GM12874 (cell line): ENCODE measurements around the gene NOTUM.

Source experiments
- CTCF ChIP-seq: IDR thresholded peaks from 2 replicates; pipeline ENCODE4 v1.5.1; 2011; ENCODE audit warnings: low read depth, mild to moderate bottlenecking, control low read depth, low read length, moderate library complexity; ENCODE audit not compliant: insufficient read depth

Gene NOTUM

GRCh38 chr17:81931557-81932332, 29.2 kb downstream of the NOTUM start:
- TF ChIP-seq CTCF, result no peak

DNA sequence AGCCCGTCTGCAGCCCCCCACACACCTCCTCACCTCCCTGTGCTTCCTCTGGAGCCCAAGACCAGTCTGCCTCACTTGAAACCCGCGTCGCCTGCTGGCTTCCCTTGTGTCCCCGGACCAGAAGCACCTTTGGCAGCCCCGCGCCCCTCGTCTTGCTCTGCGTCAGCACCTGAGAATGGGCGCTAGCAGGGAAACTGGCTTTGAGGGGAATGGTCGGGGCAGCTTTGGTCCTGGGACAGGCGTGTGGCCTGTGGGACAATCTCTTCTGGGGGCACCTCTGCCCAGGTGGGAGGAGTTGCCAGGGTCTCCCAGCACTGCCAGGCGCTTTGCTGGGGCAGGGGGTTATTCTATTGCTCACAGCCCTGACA, 29.8 kb downstream of the NOTUM start:
- no peak for TF ChIP-seq CTCF

DNA sequence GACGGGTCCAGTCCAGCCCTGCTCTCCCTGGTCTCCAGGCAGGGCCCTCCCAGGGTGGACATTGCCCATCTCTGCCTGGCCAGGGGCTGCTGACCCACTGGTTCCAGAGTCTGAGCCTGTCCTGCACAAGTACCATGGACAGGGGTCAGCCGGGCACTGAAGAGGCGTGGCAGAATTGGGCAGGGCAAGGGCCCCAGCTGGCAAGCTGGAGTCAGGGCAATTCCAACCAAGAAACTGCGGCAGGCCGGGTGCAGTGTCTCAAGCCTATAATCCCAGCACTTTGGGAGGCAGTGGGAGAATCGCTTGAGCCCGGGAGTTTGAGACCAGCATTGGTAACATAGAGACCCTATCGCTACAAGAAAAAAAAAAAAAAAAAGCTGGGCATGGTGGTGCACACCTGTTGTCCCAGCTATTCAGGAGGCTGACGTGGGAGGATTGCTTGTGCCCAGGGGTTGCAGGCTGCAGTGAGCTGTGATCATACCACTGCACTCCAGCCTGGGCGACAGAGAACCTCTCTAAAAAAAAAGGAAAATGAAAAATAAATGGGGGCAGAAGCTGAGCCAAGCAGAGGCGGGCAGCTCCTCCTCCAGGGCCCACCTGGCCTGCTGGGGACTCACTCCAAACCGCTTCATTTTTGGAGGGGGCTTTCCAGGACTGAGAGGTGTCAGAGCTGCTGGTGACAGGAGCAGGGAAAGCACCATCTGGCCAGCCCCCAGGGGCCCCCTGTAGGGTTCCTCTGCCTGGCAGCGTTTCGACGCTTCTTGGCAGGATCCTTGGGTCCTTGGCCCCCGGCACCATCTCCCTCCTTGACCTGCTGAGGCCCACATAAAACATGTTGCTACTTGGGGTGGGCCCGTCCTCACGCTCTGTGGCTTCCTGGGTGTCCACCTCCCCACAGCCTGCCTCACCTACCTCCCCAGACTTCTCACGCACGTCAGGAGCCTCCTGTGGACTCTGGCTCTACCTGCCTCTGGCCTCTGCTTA, 30.6 kb downstream of the NOTUM start:
- no peak for TF ChIP-seq CTCF

- no peak for TF ChIP-seq CTCF
Observed at GRCh38 chr17:81929253-81930141, 31.5 kb downstream of the NOTUM start.

GRCh38 chr17:81928544-81929252, 32.3 kb downstream of the NOTUM start:
- TF ChIP-seq CTCF, result no peak

GRCh38 chr17:81927653-81928543, 33.1 kb downstream of the NOTUM start, which contains the start of gene MAFG:
TSS of gene MAFG (minus strand) at chr17:81927735. CDS start at chr17:81923185, 4,550 bp downstream.
- TF ChIP-seq CTCF, result peak; percentile 69
